SK-N-SH (cell line): ENCODE data around the gene OAS2. TPM values are rescaled to one million over a fixed set of nuclear protein-coding genes. Genes with fewer than 3 reads are reported as not detected.

ENCODE experiments used
- CTCF ChIA-PET: fragments of 300-600, 350-600 bp; formaldehyde crosslinking; extraction: SDS; loops from one replicate; lab custom pipeline; 2021; lab: Yijun Ruan, JAX
- POLR2A ChIA-PET: fragments of 350-600 bp; sonication (Branson Sonifier 250); formaldehyde crosslinking; extraction: SDS; loops from one replicate; lab custom pipeline; 2020; ENCODE audit warnings: antibody characterized with exemption, inconsistent platforms; lab: Yijun Ruan, JAX
- DNase-seq: peaks from one replicate; pipeline ENCODE4 v3.0.0; 2012
- H2AFZ ChIP-seq: fragments of 200-600 bp; sonication (generic); 2 replicates; pipeline ENCODE4 v1.8.1; 2016; ENCODE audit warnings: antibody characterized with exemption, mild to moderate bottlenecking, low read depth
- H3F3A ChIP-seq: fragments of 200-600 bp; sonication (generic); replicated peaks from 2 replicates; pipeline ENCODE3; 2016; ENCODE audit warnings: antibody characterized with exemption, mild to moderate bottlenecking; ENCODE audit not compliant: insufficient read depth
- H3K27ac ChIP-seq, 2 experiments: fragments of 200-500 bp in 1 of 2; fragments of 200-600 bp in 1 of 2; sonication (Bioruptor generic) in 1 of 2; sonication (generic), shearing (Covaris generic) in 1 of 2; 2 replicates each; pipeline versions ENCODE4 v1.5.1 to v1.6.1; 2014 to 2016; ENCODE audit warnings: low read depth in 2 of 2, inconsistent platforms in 1 of 2, low read length in 1 of 2, mild to moderate bottlenecking in 1 of 2, mixed read lengths in 1 of 2
- H3K27me3 ChIP-seq: fragments of 200-600 bp; sonication (generic), shearing (Covaris generic); 2 replicates; pipeline ENCODE4 v1.6.1; 2016; ENCODE audit warnings: mixed run types; ENCODE audit not compliant: insufficient read depth
- H3K36me3 ChIP-seq, 2 experiments: fragments of 200-500 bp in 1 of 2; fragments of 200-600 bp in 1 of 2; sonication (Bioruptor generic) in 1 of 2; sonication (generic) in 1 of 2; replicated peaks in 1 of 2; 2 replicates each; pipeline versions ENCODE3 to v1.5.1; 2014 to 2016; ENCODE audit warnings: low read length in 1 of 2, mild to moderate bottlenecking in 1 of 2; ENCODE audit not compliant: insufficient read depth in 2 of 2, control insufficient read depth in 1 of 2
- H3K4me1 ChIP-seq, 2 experiments: fragments of 200-500 bp in 1 of 2; fragments of 200-600 bp in 1 of 2; sonication (Bioruptor generic) in 1 of 2; sonication (generic), shearing (Covaris generic) in 1 of 2; 2 replicates each; pipeline versions ENCODE4 v1.5.1 to v1.6.1; 2014 to 2016; ENCODE audit warnings: low read depth in 1 of 2, low read length in 1 of 2, mixed run types in 1 of 2; ENCODE audit not compliant: insufficient read depth in 2 of 2, control insufficient read depth in 1 of 2
- H3K4me2 ChIP-seq: fragments of 200-600 bp; sonication (generic), shearing (Covaris generic); 2 replicates; pipeline ENCODE4 v1.6.1; 2017; ENCODE audit warnings: mixed run types
- H3K4me3 ChIP-seq, 2 experiments: fragments of 200-500 bp in 1 of 2; fragments of 200-600 bp in 1 of 2; sonication (Bioruptor generic) in 1 of 2; sonication (generic), shearing (Covaris generic) in 1 of 2; 2 replicates each; pipeline versions ENCODE4 v1.5.1 to v1.8.1; 2014 to 2016; ENCODE audit warnings: low read depth in 2 of 2, inconsistent platforms in 1 of 2, low read length in 1 of 2, mild to moderate bottlenecking in 1 of 2, mixed read lengths in 1 of 2, moderate library complexity in 1 of 2
- H3K79me2 ChIP-seq: fragments of 200-600 bp; sonication (generic); 2 replicates; pipeline ENCODE4 v1.8.1; 2017; ENCODE audit warnings: mild to moderate bottlenecking; ENCODE audit not compliant: insufficient read depth
- H3K9ac ChIP-seq: fragments of 200-600 bp; sonication (generic); 2 replicates; pipeline ENCODE4 v1.6.1; 2017; ENCODE audit warnings: mixed run types
- H3K9me2 ChIP-seq: fragments of 200-600 bp; sonication (generic); 2 replicates; pipeline ENCODE4 v1.6.1; 2017; ENCODE audit warnings: mixed run types
- H3K9me3 ChIP-seq: fragments of 200-600 bp; sonication (generic); 2 replicates; pipeline ENCODE4 v1.6.1; 2017; ENCODE audit warnings: mixed run types, mild to moderate bottlenecking, moderate library complexity
- H4K20me1 ChIP-seq: fragments of 200-600 bp; sonication (generic); 2 replicates; pipeline ENCODE4 v1.6.1; 2017; ENCODE audit warnings: mild to moderate bottlenecking, mixed run types; ENCODE audit not compliant: insufficient read depth
- EZH2phosphoT487 ChIP-seq: fragments of 200-600 bp; sonication (generic); IDR thresholded peaks from 2 replicates; pipeline ENCODE4 v1.6.1; 2017; ENCODE audit warnings: low read depth, mixed run types, mild to moderate bottlenecking, antibody characterized with exemption, moderate library complexity, borderline replicate concordance
- FOXJ3 ChIP-seq: sonication (generic); formaldehyde crosslinking; IDR thresholded peaks from 2 replicates; pipeline ENCODE4 v1.5.1; 2020; ENCODE audit warnings: mild to moderate bottlenecking, missing genetic modification reagents
- FOXM1 ChIP-seq: IDR thresholded peaks from 2 replicates; pipeline ENCODE4 v1.4.0; 2012; ENCODE audit warnings: low read depth, mild to moderate bottlenecking
- GATA2 ChIP-seq: sonication (generic); formaldehyde crosslinking; IDR thresholded peaks from 2 replicates; pipeline ENCODE4 v1.5.0; 2020; ENCODE audit warnings: mild to moderate bottlenecking, missing genetic modification reagents
- MAX ChIP-seq: IDR thresholded peaks from 2 replicates; pipeline ENCODE4 v1.4.0; 2012; ENCODE audit warnings: low read depth
- NFIC ChIP-seq: IDR thresholded peaks from 2 replicates; pipeline ENCODE4 v1.4.0; 2012; ENCODE audit warnings: borderline replicate concordance
- NRF1 ChIP-seq: IDR thresholded peaks from 2 replicates; pipeline ENCODE4 v1.6.1; 2012; ENCODE audit warnings: low read depth, mild to moderate bottlenecking, low read length
- PBX3 ChIP-seq: IDR thresholded peaks from 2 replicates; pipeline ENCODE4; 2012
- POLR2AphosphoS5 ChIP-seq: IDR thresholded peaks from 2 replicates; pipeline ENCODE4 v1.6.1; 2012; ENCODE audit warnings: low read depth, low read length
- RCOR1 ChIP-seq: fragments of 150-350 bp; IDR thresholded peaks from 2 replicates; pipeline ENCODE4 v1.6.1; 2017; ENCODE audit warnings: antibody characterized with exemption, low read length
- RFX5 ChIP-seq: IDR thresholded peaks from 2 replicates; pipeline ENCODE4 v1.6.1; 2012; ENCODE audit warnings: mild to moderate bottlenecking, improper control_type of control experiment, low read length
- SMC3 ChIP-seq: IDR thresholded peaks from 2 replicates; pipeline ENCODE4 v1.6.1; 2012; ENCODE audit warnings: low read depth, low read length, improper control_type of control experiment
- TCF12 ChIP-seq: IDR thresholded peaks from 2 replicates; pipeline ENCODE4 v1.4.0; 2012
- YY1 ChIP-seq: IDR thresholded peaks from 2 replicates; pipeline ENCODE4 v1.4.0; 2012; ENCODE audit warnings: low read depth, mild to moderate bottlenecking
- ZBTB33 ChIP-seq: IDR thresholded peaks from 2 replicates; pipeline ENCODE4 v1.4.0; 2012; ENCODE audit warnings: low read depth, borderline replicate concordance
- WGBS: methylation state at CpG from one replicate; pipeline ENCODE4 v1.1.6; 2017; ENCODE audit warnings: low lambda C conversion rate; 5-methylcytosine and 5-hydroxymethylcytosine counted together
- polyA plus RNA-seq, 3 experiments: library from polyadenylated mRNA; depleted of rRNA; stranded (reverse); fragments of >200 nt; gene quantifications; 2 replicates each; pipeline ENCODE4 v1.2.3, GENCODE V29; 2012
- TF ChIP-seq, protein P1 (sequence below): IDR thresholded peaks from 2 replicates; pipeline ENCODE4 v1.6.1; 2012; ENCODE audit warnings: mild to moderate bottlenecking, low read depth, low read length, moderate library complexity
- TF ChIP-seq, protein P2 (sequence below): fragments of 200-600 bp; sonication (generic); IDR thresholded peaks from 2 replicates; pipeline ENCODE4 v1.6.1; 2017; ENCODE audit warnings: antibody characterized with exemption, mild to moderate bottlenecking, moderate library complexity
- TF ChIP-seq, protein P3 (sequence below): fragments of 150-350 bp; IDR thresholded peaks from 2 replicates; pipeline ENCODE4 v1.6.1; 2016; ENCODE audit warnings: mild to moderate bottlenecking, low read depth, low read length

The OAS2 gene
- polyA plus RNA-seq, 1 of the 3 experiments (the other 2 are of a cell fraction), result not detected

GRCh38 chr12:113061061-113061694 lies 82.9 kb downstream of the OAS2 start:
- no peak overlapping the region for H3K9ac ChIP-seq
- POLR2A ChIA-PET, result no interaction called here
- no peaks in the 10 kb centered on the region for H3K9me2 ChIP-seq
- no peak overlapping the region for H3K4me2 ChIP-seq
- peaks cover 0 to 27% of the 10 kb centered on the region in 2 experiments; a peak in 1 of 4 replicates for H3K4me1 ChIP-seq
- peak; percentile 67 for DNase-seq
- CTCF ChIA-PET, result interaction anchor here (1.2 to 5.1 kb wide), 4 partner anchors 10 to 303 kb away, joined by 3 to 31 read pairs (median 6); no protein-coding TSS in a partner anchor
- no peak overlapping the region for H3K27ac ChIP-seq
- no peaks in the 10 kb centered on the region for H3F3A ChIP-seq
- WGBS, result 47% methylated on average over 10 of the region's 10 CpGs
- TF ChIP-seq, protein P1, sequence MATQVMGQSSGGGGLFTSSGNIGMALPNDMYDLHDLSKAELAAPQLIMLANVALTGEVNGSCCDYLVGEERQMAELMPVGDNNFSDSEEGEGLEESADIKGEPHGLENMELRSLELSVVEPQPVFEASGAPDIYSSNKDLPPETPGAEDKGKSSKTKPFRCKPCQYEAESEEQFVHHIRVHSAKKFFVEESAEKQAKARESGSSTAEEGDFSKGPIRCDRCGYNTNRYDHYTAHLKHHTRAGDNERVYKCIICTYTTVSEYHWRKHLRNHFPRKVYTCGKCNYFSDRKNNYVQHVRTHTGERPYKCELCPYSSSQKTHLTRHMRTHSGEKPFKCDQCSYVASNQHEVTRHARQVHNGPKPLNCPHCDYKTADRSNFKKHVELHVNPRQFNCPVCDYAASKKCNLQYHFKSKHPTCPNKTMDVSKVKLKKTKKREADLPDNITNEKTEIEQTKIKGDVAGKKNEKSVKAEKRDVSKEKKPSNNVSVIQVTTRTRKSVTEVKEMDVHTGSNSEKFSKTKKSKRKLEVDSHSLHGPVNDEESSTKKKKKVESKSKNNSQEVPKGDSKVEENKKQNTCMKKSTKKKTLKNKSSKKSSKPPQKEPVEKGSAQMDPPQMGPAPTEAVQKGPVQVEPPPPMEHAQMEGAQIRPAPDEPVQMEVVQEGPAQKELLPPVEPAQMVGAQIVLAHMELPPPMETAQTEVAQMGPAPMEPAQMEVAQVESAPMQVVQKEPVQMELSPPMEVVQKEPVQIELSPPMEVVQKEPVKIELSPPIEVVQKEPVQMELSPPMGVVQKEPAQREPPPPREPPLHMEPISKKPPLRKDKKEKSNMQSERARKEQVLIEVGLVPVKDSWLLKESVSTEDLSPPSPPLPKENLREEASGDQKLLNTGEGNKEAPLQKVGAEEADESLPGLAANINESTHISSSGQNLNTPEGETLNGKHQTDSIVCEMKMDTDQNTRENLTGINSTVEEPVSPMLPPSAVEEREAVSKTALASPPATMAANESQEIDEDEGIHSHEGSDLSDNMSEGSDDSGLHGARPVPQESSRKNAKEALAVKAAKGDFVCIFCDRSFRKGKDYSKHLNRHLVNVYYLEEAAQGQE, result no peak
- TF ChIP-seq YY1, result no peak
- no peak for TF ChIP-seq PBX3
- no peak for TF ChIP-seq TCF12
- no peak for TF ChIP-seq RCOR1
- no peak for TF ChIP-seq EZH2phosphoT487
- TF ChIP-seq FOXM1, result no peak
- TF ChIP-seq ZBTB33, result no peak
- TF ChIP-seq, protein P2, sequence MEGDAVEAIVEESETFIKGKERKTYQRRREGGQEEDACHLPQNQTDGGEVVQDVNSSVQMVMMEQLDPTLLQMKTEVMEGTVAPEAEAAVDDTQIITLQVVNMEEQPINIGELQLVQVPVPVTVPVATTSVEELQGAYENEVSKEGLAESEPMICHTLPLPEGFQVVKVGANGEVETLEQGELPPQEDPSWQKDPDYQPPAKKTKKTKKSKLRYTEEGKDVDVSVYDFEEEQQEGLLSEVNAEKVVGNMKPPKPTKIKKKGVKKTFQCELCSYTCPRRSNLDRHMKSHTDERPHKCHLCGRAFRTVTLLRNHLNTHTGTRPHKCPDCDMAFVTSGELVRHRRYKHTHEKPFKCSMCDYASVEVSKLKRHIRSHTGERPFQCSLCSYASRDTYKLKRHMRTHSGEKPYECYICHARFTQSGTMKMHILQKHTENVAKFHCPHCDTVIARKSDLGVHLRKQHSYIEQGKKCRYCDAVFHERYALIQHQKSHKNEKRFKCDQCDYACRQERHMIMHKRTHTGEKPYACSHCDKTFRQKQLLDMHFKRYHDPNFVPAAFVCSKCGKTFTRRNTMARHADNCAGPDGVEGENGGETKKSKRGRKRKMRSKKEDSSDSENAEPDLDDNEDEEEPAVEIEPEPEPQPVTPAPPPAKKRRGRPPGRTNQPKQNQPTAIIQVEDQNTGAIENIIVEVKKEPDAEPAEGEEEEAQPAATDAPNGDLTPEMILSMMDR, result no peak
- TF ChIP-seq SMC3, result no peak
- TF ChIP-seq MAX, result no peak
- no peak for TF ChIP-seq POLR2AphosphoS5
- TF ChIP-seq NFIC, result no peak
- TF ChIP-seq GATA2, result no peak
- TF ChIP-seq FOXJ3 (CRISPR knock-in tag), result no peak
- TF ChIP-seq RFX5, result no peak
- no peak for TF ChIP-seq NRF1
- TF ChIP-seq, protein P3, sequence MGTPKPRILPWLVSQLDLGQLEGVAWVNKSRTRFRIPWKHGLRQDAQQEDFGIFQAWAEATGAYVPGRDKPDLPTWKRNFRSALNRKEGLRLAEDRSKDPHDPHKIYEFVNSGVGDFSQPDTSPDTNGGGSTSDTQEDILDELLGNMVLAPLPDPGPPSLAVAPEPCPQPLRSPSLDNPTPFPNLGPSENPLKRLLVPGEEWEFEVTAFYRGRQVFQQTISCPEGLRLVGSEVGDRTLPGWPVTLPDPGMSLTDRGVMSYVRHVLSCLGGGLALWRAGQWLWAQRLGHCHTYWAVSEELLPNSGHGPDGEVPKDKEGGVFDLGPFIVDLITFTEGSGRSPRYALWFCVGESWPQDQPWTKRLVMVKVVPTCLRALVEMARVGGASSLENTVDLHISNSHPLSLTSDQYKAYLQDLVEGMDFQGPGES, result no peak
- H4K20me1 ChIP-seq, result no peaks in the 10 kb centered on the region
- H3K27me3 ChIP-seq, result peaks cover 4% of the 10 kb centered on the region; the same call in 1 of the 2 replicates
- no peaks in the 10 kb centered on the region for H3K79me2 ChIP-seq
- no peak overlapping the region for H3K4me3 ChIP-seq
- H2AFZ ChIP-seq, result no peak overlapping the region
- no peaks in the 10 kb centered on the region for H3K9me3 ChIP-seq
- no peaks in the 10 kb centered on the region for H3K36me3 ChIP-seq
